Activated CD4-positive, alpha-beta T cell treated with anti-CD3 and anti-CD28 coated beads, Interleukin-2, Interleukin-6, amounts not matched to agents 100 ng/mL and 50 ng/mL, durations not matched to agents 16 hours and 8 hours (primary cell): ENCODE results near the gene CXXC5.

Experiments used
- DNase-seq: peaks from one replicate; pipeline ENCODE4 v3.0.0-alpha.2; 2020

CXXC5 gene

DNA sequence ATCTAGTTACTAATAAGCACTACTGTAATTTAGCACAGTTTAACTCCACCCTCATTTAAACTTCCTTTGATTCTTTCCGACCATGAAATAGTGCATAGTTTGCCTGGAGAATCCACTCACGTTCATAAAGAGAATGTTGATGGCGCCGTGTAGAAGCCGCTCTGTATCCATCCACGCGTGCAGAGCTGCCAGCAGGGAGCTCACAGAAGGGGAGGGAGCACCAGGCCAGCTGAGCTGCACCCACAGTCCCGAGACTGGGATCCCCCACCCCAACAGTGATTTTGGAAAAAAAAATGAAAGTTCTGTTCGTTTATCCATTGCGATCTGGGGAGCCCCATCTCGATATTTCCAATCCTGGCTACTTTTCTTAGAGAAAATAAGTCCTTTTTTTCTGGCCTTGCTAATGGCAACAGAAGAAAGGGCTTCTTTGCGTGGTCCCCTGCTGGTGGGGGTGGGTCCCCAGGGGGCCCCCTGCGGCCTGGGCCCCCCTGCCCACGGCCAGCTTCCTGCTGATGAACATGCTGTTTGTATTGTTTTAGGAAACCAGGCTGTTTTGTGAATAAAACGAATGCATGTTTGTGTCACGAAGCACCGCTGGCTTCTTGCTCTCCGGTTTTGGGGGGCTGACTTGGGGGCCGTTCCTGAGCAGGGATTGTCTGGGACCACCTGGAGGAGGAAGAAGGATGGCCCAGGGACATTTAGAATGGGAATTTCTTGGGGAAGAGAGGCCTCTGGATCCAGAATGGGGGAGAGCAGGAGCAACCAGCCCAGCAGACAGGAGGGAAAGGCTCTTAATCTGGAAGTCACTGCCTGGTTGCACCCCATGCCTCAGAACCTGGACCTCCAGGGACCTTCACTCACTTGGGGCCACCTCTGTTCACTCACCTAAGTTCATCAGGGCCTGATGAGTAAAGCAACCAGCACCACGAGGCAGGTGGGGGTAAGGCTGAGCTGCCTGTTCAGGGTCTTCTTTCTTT, 35.4 kb downstream of the CXXC5 start:
- no peak for DNase-seq

DNA sequence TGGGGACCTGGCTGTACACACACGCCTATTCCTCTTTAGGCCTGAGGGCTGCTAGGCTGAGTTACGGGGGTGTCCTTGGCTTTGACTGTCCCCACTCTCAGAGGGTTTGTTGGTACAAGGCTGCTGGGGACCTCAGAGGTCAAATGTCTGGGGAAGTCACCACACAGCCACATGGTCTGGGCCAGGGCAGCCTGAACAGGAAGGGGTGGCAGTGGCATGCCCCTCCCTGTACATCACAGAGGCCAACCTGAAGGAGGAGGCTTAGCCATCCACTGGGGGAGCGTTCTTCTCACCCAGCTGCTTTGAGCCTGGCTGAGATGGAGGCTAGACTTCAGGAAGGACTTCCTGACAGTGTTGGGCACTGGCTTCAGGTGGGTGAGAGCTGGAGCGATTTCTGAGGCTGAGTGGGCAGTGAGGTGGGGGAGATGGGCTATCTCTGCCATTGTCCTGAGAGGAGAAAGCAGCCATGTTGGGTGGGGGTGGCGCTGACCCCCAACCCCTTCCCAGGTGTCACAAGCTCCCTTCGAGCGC, 36.3 kb downstream of the CXXC5 start:
- DNase-seq, result no peak

DNA sequence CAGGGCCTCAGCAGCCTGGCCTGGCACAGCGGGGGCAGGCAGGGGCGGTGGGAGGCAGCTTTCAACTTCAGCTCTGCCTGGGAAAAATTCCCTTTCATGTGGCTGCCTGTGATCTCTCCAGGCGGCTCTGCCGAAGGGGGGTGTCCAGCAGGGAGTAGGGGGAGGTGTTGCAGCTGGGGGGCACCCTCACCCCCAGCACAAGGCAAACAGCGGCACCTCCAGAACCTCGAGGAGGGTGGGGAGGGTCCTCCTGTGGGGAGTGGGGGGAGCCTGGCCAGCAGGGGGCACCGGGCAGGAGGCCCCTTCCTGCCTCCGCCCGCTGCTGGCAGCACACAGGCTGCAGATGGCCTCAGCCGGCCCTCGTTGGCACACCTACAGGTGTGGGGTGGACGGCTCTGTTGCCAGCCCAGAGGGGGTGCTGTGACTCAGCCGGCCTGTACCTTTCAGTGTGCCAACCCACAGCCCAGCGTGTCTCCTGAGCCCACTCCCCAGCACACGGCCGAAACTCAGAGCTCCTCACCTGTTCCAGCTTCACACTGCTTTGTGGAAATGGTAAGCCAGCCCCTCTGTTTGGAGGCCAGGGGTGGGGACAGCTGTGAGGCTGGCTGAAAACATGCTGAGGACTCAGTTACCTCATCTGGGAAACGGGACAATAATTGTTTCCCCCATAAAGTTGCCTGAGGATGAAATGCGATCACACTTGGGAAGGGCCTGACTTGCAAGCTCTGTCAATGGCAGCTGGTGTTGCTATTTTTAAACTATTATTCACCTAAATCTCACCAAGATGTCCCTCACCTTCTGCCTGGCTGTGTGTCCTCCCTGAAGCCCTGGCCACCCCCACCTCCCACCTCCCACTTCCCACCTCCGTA, 37.0 kb downstream of the CXXC5 start:
- no peak for DNase-seq

DNA sequence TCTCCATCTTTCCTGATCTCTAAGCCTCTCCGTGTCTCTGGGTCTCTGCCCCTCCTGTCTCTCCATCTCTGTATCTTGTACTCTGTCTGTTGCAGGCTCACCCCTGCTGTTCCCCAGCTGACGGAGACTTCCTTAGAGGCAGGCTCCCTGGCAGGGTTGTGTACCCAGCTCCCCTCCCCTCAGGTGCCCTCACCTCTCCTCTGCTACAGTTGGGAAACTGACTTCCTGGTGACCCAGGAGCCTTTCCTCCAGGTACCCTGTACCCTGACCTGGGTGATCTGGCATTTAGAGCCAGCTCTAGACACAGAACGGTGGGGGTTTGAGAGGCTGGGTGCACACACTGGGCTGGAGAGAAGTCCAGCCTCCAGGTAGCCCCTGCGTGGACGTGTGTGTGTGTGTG, 37.7 kb downstream of the CXXC5 start:
- no peak for DNase-seq

DNA sequence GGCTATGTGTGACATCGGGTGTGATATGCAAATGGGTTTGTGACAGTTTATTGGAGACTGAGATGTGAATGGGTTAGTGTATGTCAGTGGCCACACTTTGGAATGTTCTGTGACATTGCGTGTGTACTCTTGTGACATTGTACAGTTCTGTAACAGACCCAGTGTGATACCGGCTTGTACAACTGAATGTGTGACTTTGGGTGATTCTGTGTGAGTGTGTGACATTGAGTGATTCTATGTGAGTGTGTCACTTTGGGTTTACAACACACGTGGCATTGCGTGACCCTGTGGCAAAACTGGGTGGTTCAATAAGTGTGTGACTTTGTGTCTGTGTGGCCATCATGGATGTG, 38.2 kb downstream of the CXXC5 start:
- no peak for DNase-seq

DNA sequence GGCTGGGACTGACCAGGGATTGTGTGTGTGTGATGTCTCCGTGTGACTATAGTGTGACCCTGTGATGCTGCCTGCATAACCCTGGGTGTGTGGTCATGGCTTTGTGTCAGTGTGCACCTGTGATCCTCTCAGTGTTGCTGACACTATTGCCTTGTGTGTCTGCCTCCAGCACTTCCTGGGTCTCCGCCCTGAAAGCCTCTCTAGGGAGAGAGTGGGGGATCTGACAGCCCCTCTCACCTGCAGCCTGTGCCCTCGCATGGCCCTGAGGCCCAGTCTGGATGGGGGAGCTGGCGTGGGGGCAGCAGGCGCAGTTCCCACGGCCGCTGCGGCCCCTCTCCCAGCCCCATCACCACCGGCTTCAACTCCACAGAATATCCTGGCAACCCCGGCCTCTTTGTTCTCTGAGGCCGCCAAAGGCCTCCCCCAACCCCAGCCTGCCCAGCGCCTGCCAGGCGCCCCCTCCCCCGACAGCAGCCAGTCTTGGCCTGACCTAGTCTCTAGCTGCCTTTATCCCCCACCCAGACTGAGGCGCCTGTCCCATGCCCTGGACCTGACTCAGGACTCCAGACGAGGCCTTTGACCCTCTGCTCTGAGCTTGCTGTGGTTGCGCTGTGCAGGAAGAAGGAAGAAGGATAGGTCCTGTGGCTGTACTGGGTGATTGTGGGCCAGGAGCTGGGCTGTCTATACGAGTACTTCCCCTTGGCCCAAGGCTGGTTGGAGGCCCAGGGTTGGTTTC, 38.7 kb downstream of the CXXC5 start:
- DNase-seq, result no peak

DNA sequence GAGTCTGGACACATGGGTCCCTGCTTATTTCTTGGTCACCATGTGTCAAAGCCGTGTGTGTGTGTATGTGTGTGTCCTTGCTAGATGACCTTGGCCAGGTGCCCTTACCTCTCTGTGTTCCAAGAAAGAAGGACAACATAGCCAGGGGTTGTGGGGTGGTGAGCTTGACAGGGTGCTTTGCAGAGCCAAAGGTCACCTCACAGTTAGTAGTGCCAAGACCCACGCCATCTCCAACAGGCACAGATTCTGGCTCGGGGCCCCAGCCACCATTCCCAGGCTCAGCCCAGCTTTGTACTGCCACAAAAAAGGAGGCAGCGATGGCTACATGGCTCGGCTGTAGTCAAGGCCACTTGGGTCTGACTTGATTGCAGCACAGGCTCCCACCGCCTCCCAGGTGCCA, 39.5 kb downstream of the CXXC5 start:
- no peak for DNase-seq

DNA sequence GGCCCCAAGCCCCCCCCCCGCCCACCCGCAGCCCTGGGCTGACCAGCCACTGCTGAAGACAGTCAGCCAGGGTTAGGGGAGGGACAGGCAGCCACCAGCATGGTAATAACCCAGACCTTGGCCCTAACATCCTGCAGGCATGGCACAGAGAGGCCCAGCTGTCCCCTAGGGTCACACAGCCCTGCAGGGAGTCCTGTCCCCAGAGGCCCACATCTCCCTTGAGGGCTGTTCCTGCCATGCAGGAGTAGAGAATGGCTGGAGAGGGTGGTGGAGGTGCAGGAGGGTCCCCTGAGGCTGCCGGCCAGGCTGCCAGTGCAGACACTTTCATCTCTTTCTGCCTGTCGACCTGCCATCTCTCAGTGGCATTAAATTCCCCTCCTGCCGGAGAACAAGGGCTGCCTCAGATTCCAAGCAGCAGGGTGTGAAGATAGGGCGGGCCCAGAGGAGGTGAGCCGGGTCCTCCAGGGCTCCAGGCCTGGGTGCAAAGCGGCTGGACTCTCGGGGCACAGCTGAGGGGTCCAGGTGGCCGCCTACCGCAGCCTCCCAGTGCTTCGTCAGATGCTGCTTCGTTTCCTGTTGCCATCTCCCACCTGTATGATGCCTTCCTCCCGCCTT, 40.0 kb downstream of the CXXC5 start:
- DNase-seq, result no peak

DNA sequence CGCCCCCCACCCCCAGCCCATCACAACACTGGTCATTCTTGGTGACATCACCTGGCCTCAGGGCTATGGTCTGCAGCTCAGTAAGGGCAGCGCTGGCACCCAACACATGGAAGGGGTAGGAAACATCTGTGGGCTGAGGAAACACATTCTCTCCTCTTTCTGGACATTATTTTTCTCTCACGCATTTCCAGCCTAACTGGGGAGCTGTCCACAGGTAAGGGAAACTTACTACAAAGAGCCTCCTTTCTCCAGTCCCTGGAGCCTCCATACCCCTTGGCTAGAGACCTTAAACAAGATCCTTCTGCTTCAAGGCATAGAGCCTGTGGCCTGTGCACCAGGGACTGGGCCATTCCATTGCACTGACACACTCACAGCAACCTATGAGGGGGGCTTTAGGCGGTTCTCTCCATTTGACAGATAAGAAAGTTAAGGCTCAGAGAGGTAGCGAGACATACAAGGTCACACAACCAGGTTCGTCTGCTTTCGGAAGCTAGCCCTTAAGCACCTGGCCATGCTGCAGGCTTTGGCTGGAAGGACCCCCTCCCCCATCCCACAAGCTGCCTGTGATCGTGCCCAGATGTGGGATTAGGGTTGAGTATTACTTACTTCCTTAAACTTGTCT, 40.7 kb downstream of the CXXC5 start:
- DNase-seq, result no peak

DNA sequence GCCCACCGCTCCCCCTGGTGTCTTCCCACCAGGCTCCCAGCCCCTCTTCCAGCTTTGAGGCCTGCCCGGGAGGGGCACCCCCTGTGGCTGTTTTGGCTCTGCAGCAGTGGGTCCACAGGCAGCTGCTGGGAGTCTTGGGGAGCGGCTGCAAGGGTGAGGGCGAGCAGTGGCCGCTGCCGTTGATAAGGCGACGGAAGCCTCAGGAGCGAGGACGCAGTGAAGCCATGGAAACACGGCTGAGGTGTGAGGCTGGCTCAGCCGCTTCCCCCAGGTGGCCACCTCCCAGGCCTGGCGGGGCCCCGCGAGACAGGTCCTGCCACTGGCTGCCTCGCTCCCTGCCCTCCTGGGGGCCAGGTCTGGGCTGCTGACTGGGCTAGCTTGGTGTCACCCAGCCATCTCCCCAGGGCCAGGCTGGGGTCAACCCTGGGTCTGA, 41.5 kb downstream of the CXXC5 start:
- DNase-seq, result no peak

DNA sequence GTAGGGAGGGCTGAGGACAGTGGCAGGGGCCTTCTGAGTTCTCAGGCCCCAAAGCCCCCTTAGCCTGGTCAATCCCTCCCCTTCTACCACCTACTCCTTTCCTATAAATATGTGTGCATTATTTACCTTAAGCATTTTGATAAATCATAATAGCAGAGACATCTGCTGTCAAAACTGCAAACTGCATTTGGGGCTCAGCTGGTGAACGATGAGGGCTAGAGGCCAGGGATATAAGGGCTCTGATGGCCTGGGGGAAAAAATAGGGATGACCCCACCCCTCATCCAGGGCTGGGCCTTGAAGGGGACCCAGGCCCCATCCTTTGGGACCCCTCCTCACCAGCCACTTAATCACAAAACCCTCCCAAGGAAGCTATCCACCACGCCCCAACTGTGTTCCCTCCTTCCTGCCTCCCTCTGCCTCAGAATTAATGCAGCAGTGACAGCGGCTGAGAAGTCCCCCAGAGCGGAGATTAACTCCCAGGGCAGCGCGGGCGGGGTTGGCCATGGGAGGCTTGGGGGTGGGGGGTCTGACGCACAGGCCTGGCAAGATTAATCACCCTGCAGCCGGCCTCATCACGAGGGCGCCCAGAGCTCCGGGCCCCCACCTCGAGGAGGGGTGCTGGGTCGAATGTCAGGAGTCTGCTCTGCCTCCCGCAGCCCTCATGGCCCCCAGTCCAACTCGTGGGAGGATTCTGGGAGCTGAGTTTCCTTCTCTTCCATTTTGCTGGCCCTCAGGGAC, 42.1 kb downstream of the CXXC5 start:
- peak; percentile 34 for DNase-seq

DNA sequence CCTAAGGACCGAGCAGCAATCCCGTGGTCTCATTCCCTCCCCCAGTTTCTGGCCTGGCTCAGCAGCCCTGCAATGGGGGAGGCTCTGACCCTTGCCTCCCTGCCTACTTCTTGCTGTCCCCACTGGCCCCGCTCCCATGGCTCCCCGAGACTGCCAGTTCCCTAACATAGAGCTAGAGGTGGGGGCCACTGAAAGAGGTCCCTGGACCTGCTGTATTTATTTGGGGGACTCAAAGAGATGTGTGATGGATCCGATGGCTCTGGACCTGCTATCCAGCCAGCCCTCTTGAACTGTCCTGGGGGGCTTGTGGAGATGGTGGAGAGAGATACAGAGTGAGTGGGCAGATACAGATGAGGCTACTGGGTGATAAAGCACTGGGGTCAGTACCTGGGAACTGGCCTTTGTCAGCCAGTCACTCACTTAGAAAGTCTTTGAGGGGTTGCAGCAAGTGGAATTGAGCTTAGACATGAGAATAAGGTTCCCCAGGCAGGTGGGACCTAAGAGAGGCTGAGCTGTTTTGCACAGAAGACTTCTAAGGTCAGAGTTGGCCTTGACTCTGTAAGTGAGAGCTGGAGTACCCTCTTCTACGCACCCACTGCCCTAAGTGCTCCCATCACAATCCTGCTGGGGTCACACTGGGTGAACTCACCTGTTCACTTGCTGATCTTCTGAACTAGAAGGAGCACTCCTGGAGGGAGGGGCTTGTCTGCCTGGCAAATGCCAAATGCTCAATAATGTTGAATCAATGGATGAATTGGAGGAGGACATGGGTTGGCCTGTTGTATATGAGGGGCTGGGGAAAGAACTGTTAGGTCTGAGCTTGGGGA, 42.9 kb downstream of the CXXC5 start:
- DNase-seq, result no peak

DNA sequence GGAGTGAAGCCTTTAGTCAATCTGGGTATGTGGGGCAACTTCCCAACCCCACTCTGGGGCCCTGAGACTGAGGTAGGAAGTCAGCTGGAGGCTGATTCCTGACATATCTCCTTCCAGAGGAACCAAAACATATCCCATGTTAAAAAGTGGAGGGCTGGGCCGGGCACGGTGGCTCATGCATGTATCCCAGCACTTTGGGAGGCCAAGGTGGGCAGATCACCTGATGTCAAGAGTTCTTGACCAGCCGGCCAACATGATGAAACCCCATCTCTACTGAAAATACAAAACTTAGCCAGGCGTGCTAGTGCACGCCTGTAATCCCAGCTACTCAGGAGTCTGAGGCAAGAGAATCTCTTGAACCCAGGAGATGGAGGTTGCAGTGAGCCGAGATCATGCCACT, 44.0 kb downstream of the CXXC5 start:
- DNase-seq, result no peak

DNA sequence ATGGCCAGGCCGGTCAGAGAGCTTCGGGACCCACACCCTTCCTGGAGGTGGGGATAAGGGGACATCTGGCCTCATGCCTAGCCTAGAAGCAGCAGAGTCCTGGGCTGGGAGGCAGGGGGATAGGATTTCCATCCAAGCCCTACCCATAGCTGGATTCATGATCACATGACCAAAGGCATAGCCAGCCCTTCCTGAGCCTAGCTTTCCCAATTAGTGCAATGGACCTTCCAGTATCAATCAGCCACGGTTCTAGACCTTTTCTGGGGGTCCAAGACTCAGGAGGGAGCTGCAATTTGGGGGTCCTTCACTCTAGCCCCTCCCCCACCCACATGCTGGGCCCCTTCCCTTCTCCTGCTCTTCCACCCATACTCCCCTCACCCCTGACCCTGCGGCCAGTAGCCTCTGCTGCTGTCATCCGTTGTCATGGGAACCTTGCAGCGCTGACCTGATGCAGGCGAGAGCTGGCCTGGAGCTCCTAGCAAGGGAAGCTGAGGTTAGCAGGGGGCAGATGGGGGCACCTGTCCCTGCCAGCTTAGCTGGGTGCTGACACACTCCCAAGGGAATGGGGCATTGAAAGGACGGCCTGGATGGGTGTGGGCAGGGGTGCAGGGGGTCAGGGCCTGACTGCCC, 44.6 kb downstream of the CXXC5 start:
- no peak for DNase-seq

DNA sequence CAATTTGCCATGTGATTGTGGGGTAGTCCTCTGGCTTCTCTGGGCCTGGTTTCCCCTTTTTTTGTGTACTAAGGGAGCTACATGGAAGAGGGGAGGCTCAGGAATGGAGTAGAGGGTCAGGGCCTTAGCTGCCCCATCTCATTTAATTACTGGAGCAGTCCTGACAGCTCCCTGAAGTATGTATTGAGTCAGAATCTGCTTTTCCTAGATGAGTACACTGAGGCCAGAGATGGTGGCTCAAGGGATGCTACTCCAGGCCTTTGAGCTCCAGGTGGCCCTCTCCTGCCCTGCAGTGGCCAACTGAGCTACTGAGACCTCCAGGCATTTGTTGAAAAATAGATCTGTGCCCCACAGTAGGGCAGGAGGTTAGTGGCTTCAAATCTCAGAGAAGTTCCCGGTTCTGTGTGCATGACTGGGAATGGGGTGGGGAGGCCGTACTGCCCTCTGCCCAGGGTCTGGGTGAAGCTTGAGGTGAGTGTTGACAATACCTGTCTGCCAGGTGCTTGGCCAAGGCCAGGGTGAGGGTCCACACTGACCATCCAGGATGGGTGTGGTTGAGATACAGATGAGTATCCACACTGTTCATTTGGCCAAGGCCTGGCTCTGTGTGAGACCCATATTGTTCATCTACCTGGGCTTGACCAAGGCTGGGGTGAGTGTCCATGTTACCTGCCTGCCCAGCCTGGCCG, 45.7 kb downstream of the CXXC5 start:
- no peak for DNase-seq

DNA sequence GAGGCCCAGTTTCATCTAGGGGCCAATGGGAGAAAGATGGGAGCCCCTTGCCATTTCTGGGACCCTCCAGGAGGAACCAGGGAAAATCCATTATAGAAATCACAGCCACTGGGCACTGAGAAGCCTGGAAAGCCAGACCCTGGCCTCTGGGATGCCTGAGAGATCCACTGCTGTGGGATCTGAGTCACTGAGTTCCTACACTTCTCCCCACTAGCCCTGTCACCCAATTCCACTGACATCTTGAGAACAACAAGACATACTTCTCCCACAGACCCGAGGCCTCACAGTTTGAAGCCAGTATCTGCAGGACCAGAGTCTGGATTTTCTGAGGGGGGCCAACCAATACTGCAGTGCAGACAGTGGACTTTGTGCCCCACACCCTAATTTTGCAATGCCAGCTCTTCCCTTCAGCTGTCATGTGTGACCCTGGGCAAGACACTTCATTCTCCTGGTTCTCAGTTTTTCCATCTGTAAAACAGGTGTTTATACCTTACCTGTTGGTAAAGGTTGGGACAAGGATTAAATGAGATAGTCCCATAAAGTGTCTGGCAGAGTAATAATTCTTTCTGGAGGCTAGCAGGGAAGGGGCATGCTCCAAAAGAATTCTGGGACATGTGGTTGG, 46.5 kb downstream of the CXXC5 start:
- DNase-seq, result no peak

DNA sequence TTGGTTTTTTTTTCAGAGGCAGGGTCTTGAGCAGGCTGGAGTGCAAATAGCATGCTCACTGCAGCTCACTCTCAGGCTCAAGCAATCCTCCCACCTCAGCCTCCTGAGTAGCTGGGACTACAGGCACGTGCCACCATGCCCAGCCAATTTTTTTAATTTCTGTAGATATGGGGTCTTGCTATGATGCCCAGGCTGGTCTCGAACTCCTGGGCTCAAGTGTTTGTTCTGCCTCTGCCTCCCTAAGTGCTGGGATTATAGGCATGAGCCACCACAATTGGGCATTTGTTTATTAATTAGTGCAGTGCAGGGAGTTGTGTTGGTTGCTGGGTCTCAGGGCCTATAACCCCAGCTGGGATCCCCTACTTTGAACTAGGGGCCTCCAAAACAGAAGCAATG, 47.0 kb downstream of the CXXC5 start:
- no peak for DNase-seq

DNA sequence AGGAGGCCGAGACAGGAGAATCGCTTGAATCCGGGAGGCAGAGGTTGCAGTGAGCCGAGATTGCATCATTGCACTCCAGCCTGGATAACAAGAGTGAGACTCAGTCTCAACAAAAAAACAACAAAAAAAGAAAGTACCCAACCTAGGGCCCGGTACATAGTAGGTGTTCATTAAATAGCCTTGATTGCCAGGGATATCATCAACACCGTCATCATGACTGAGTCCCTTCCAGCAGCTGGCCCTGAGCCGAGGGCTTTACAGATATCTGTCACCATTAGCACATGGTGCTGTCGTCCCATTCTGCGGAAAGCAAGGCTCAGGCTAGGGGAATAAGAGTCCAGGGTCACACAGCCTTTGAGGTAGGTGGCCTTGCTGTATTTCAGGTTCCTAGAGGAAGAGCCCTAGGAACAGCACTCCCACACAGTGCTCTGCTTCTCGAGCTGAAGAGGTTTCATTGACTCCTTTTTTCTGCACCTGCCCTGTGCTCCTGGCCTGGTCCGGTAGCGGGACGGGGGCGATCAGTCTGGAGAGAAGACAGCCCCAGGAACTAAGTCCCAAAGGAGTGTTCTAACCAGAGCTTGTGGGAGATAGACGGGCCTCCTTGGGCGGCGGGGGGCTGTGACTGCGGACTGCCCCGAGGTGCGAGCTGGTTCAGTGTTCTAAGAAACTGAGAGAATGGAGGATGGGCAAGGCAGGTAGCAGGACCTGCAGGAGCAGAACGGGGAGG, 48.2 kb downstream of the CXXC5 start:
- DNase-seq, result no peak
